HG02588 (cell line): ENCODE measurements around the gene PHLDB2.

Source experiments
- ATAC-seq: cut with Tn5 transposase; IDR thresholded peaks from one replicate; pipeline ENCODE4 v1.9.1; 2021; ENCODE audit warnings: mild to moderate bottlenecking, moderate library complexity; ENCODE audit not compliant: unreplicated experiment

PHLDB2 gene

GRCh38 chr3:111989061-111989678 is 130.1 kb downstream of the PHLDB2 start:
- ATAC-seq: peak; percentile 91

GRCh38 chr3:111993038-111993437 is 134.0 kb downstream of the PHLDB2 start:
- ATAC-seq: no peak

- ATAC-seq: peak; percentile 56
Observed at GRCh38 chr3:111998636-111999483, 139.8 kb downstream of the PHLDB2 start, which contains the start of gene TAGLN3. TSS of gene TAGLN3 (plus strand) at chr3:111998922. CDS start at chr3:111999423, 501 bp downstream.

- ATAC-seq: no peak
Observed at GRCh38 chr3:111999484-112000324, 140.6 kb downstream of the PHLDB2 start.

- ATAC-seq: no peak
Observed at GRCh38 chr3:112000367-112000771, 141.3 kb downstream of the PHLDB2 start.

GRCh38 chr3:112000966-112001365 is 141.9 kb downstream of the PHLDB2 start:
- ATAC-seq: no peak

GRCh38 chr3:112001526-112001925 is 142.5 kb downstream of the PHLDB2 start:
- ATAC-seq: no peak

- no peak for ATAC-seq
Observed at GRCh38 chr3:112002096-112002971, 143.3 kb downstream of the PHLDB2 start.

- ATAC-seq: no peak
Observed at GRCh38 chr3:112003321-112004080, 144.4 kb downstream of the PHLDB2 start.

- no peak for ATAC-seq
Observed at GRCh38 chr3:112004187-112004586, 145.1 kb downstream of the PHLDB2 start.

- ATAC-seq: no peak
Observed at GRCh38 chr3:112004669-112005068, 145.6 kb downstream of the PHLDB2 start.

- ATAC-seq: no peak
Observed at GRCh38 chr3:112005091-112005672, 146.1 kb downstream of the PHLDB2 start.

- ATAC-seq: no peak
Observed at GRCh38 chr3:112007633-112008032, 148.6 kb downstream of the PHLDB2 start.

- no peak for ATAC-seq
Observed at GRCh38 chr3:112009670-112010069, 150.6 kb downstream of the PHLDB2 start.

GRCh38 chr3:112010636-112011035 is 151.6 kb downstream of the PHLDB2 start:
- no peak for ATAC-seq

GRCh38 chr3:112011376-112011940 is 152.4 kb downstream of the PHLDB2 start:
- ATAC-seq: no peak

- ATAC-seq: no peak
Observed at GRCh38 chr3:112012205-112012992, 153.3 kb downstream of the PHLDB2 start.
